AG10803 (cell line): Measurements from ENCODE around the gene EML1.
A peak's percentile ranks its signal among the peaks of the same experiment; 100 is the strongest.

Experiments
- DNase-seq: peaks from one replicate; pipeline ENCODE4 v3.0.0; 2010; ENCODE audit warnings: low read depth
- H3K4me3 ChIP-seq: 2 replicates; pipeline ENCODE4 v1.5.1; 2011; ENCODE audit warnings: mild to moderate bottlenecking, low read length, control low read depth
- TF ChIP-seq, protein P1 (sequence below): conservative IDR thresholded peaks from 2 replicates; pipeline ENCODE4 v1.5.1; 2011; ENCODE audit warnings: mild to moderate bottlenecking, low read length, control low read depth, inconsistent platforms

EML1 gene

DNA sequence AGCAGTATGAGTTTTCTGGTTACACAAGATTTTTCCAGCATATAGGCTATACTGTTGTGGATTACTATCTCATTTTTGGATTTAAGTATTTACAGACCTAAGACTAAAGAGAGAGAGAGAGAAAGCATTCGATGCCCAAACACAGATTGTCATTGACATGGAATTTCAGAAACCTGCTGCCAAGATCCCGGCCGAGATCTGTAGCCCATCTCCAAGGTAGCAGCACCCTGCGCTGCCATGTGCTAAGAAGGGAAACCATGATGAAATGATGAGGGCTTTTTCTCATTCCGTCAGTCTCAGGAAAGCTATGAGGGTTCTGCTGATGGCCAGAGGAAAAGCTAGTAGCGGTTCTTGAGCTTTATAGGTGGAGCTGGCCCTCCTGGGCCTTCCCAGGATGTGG, 136.4 kb downstream of the EML1 start:
- no peak for DNase-seq
- TF ChIP-seq, protein P1, sequence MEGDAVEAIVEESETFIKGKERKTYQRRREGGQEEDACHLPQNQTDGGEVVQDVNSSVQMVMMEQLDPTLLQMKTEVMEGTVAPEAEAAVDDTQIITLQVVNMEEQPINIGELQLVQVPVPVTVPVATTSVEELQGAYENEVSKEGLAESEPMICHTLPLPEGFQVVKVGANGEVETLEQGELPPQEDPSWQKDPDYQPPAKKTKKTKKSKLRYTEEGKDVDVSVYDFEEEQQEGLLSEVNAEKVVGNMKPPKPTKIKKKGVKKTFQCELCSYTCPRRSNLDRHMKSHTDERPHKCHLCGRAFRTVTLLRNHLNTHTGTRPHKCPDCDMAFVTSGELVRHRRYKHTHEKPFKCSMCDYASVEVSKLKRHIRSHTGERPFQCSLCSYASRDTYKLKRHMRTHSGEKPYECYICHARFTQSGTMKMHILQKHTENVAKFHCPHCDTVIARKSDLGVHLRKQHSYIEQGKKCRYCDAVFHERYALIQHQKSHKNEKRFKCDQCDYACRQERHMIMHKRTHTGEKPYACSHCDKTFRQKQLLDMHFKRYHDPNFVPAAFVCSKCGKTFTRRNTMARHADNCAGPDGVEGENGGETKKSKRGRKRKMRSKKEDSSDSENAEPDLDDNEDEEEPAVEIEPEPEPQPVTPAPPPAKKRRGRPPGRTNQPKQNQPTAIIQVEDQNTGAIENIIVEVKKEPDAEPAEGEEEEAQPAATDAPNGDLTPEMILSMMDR = no peak

DNA sequence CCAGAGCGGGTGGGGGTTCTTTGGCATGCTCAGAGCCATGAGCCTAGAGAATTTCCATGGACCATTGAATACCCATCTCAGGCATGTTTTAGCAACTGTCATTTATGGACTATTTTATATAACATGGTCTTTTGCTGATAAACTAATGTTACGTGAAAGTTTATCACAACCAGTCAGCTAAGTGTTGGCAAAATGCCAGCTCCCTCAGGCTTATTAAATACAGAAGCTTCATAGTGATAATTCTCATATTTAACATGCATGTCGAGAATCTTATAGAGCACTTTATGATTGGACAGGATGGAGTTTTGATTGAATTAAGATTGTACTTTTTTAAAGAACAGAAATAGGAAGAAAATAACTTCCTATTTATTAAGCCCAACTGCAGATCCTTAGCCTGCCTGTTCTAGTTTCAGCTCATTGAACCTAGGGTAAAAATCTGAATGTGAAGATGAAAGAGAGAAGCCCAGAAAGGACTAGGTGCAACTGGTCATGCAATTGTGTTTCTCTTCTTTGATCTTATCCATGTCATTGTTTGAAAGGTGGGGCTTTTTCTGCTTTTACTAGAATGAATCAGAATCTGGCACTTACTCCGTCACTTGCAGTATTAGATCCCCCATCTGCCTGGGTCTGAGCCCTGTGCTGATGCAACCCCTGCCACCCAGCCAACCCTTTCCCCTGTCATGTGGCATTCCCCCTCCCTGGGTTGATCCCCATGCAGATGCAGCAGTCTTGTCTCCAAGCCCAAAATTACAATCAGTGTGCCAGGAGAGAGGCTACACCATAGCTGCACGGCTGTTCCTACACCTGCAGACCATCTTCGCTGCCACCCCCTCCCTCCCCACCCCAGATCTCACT, 137.4 kb downstream of the EML1 start:
- H3K4me3 ChIP-seq = no peak overlapping the region
- DNase-seq = peak; percentile 34
- TF ChIP-seq, protein P1 = no peak

More for the DNA sequence above, 136.4 kb downstream of the EML1 start:
- H3K4me3 ChIP-seq = no peak overlapping the region

DNA sequence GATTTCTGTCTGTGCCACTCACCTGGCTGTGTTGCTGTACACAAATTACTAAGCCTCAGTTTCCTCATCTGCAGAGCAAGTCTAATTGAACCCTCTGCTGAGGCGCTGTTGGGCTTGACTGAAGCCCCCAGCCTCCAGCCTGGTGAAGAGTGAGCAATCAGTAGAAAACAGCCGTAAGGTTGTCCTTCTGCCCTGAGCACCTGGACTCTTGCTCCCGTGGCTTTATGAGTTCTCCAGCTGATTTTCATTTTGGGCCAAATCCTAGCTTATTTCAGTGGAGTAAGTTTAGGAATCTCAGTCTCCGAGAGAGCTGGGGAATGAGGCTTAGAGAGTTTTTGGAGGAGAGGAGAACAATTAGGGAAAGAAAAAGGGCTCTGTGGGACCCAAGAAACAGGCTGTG, 138.1 kb downstream of the EML1 start:
- TF ChIP-seq, protein P1 = no peak
- no peak for DNase-seq
- no peak overlapping the region for H3K4me3 ChIP-seq

DNA sequence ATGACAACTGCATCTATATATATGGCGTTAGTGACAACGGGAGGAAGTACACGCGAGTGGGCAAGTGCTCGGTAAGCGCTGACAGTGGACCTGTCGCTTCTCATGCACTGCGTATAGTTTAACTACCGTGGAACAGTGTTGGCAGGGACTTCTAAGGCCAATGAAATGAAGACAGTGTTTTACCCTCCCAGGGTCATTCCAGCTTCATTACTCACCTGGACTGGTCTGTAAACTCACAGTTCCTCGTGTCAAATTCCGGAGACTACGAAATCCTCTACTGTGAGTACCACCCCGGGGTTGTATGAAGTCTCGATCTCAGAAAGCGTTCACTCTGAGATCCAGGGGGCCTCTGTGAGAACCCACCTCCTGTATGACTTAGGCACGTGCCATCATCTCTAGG, 142.8 kb downstream of the EML1 start:
- no peak overlapping the region for H3K4me3 ChIP-seq
- DNase-seq = peak; percentile 13
- TF ChIP-seq, protein P1 = no peak

DNA sequence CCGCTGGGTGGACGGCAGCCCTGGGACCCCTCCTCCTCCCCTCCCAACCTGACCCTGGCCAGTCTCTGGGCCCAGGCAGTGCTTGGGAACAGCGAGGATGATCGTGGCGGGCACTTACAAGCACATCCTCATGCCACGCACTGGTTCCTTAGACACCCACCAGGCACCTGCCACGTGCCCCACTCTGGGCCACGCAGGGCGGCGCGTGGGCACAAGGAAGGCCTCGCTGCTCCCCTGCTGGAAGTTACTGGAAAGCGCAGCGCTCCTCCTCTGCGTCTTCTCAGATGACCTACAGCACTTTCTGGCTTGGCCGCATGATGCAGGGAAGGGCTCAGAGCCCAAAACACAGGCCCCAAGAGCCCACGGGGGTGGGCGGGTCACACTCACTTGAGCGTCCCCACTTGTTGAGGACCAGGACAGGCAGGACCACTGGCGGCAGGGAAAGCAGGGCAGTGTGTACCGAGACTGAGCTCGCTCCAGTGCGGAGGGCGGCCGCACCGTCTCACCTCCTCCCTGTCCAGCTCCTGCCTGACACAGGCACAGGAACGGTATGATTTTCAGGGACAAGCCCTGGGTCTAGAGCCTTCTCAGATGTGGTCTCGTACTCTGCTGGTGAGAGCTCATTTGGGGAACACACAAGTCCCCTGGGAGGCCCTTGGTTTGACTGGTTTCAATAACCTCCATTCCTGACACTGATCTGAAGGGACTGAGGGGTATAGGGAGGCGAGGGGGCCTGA, 143.7 kb downstream of the EML1 start:
- DNase-seq = no peak
- H3K4me3 ChIP-seq = no peak overlapping the region
- TF ChIP-seq, protein P1 = no peak

DNA sequence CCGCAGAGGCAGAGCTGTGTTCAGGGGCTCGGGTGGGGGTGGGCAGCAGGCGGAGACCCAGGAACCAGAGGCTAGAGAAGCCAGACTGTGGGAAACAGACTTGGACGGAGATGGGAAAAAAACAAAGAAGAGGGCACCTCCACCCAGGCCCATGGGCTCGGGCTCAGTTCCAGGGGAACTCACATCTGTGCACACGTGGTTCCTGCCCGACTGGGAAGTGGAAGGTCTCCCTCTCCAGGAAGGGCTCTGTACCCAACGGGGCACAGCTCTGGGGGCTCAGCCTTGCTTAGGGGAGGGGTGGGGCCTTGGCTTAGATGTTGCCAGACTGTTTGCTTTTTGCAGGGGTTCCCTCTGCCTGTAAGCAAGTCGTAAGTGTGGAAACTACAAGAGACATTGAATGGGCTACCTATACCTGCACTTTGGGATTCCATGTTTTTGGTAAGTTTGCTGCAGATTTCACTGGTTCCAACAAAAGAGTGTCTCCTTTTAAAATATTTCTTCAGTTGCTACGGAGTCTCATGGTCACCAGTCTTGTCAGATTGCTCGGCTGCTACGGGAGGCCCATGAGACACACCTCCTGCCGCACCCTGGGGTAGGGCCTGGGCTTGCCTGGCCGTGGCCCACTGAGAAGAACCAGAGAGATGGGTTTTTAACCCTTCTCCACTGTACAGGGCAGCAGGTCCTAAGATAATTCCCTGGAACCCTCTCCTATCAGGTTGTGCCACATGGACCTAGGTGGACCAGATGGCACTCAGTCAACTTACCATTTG, 144.4 kb downstream of the EML1 start:
- no peak overlapping the region for H3K4me3 ChIP-seq

More for the DNA sequence above, 144.4 kb downstream of the EML1 start:
- TF ChIP-seq, protein P1 = no peak
- DNase-seq = no peak
